HUDEP-2 (cell line): ENCODE measurements around the gene DMBT1.

Experiments
- DNase-seq, 76 experiments: peaks; one replicate each; lab custom pipeline; 2025; ENCODE audit not compliant: unreplicated experiment in 76 of 76; lab: John Stamatoyannopoulos, UW

DMBT1 gene

DNA sequence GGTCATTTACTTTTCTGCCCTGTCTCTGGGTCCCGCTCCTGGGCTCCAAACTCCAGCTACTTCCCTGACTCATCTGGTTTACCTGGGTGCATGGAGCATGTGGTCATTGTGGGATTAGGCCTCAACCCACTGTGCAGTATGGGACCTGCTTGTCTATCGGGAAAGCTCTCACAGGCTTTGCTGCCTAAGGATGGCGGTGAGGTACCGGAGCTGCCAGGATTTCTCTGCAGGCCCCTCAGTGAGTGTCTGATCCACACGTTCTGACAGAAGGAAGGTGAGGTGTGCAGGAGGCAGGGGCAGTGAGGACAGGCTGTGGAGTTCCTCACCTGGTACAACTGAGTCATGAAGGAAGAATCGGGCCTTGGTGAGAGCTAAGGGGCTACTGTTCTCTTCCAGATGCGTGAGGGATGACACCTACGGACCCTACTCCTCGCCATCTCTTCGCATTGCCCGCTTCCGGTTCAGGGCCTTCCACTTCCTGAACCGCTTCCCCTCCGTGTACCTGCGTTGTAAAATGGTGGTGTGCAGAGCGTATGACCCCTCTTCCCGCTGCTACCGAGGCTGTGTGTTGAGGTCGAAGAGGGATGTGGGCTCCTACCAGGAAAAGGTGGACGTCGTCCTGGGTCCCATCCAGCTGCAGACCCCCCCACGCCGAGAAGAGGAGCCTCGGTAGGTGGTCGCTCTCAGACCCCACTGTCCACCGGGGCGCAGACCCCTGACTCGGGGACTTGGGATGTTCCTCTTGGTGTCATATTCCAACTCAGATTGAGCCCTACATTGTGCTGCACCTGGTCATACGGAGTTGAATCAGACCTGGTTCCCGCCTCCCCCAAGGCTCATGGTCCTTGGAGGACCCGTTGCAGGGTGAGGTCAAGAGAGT lies 82.4 kb downstream of the DMBT1 start:
- no peak for DNase-seq

- no peak for DNase-seq
Measured at GRCh38 chr10:122643931-122644534, 83.5 kb downstream of the DMBT1 start.

DNA sequence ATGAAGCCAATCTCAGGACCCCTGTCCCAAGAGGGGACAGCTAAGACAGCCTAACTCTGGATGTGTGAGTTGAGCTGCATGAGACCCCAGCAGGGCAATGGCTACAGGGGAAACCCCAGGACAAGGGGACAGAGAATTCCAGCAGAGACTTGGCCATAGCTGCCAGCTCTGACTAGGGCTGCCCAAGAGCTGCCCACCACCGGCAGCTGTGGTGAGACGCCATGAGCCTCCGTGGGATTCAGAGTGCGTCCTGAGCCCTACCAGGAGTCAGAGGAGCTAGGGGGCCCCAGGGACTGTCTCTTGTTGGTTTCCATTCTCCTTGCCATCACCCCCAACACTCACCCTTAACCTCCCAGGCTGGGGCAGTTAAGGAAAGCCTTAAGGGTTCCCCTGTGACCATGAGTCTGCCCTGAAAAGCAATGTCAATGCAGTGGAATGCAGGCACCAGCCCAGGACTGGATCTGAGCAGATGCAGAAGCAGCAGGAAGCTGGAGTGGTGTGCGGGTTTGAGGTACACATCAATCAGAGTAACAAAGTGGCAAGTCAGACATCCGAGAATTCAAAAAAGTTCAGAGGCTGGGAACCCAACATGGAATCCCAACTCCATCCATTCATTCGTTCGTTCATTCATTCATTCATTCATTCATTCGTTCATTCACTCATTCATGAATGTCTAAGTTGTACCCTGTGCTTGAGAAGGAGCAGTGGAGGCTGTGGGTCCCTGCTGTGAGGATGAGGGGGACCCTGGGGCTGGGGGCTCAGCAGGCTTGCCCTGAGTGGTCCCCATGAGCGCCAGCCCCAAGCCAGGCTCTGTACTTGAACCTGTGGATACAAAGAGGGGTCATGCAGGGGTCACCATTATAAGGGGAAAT lies 86.2 kb downstream of the DMBT1 start:
- no peak for DNase-seq

DNA sequence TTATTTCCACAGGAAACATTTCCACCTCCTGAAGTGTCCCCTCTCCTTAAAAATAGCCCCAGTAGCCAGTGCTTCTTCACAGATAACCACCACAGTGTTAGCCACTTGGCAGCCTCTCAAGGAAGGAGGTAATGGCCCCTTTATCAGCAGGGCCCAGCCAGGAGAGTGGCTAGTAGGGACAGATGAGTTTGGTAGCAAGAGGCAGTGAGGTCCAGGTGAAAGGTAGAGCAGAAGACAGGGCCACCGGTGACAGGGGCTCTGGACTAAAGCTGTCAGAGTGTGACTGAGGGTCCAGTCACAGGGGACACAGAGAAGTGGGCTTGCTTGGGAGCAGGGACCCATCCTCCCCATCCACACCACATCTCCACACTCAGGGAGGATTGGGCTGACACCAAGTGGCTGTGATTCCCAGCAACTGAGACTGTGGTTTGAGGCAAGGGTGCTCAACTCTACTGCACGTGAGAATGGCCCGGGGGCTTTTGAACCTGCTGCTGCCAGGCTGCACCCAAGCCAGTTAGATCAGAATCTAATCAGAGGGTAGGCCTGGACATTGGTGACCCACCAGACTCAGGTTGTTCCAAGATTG lies 86.9 kb downstream of the DMBT1 start:
- peak in 6 of 76 experiments; percentile 2 to 41 (median 15) for DNase-seq

- peak in 38 of 76 experiments; percentile 2 to 67 (median 19) for DNase-seq
Measured at GRCh38 chr10:122648599-122649428, 88.3 kb downstream of the DMBT1 start.

- no peak for DNase-seq
Measured at GRCh38 chr10:122649903-122650302, 89.3 kb downstream of the DMBT1 start.

GRCh38 chr10:122650331-122650730 lies 89.8 kb downstream of the DMBT1 start:
- DNase-seq: no peak

- no peak for DNase-seq
Measured at GRCh38 chr10:122655524-122656307, 95.2 kb downstream of the DMBT1 start.

DNA sequence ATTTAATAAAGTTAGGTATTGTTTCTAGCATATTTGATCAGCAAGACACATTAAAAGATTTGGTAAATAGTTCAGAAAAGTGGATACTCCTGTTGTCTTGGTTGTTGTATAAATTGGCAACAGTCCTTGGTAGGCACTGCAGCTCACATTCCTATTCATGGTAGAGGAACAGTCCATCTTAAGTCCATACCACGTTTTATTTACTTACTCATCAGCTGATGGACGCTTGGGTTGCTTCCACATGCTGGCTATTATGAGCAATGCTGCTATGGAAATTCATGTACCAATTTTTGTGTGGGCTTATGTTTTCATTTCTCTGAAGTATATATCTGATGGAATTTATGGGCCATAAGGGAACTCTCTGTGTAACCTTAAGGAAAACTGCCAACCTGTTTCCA lies 95.8 kb downstream of the DMBT1 start:
- DNase-seq: no peak

- no peak for DNase-seq
Measured at GRCh38 chr10:122656741-122657140, 96.2 kb downstream of the DMBT1 start.

- DNase-seq: no peak
Measured at GRCh38 chr10:122657255-122657654, 96.7 kb downstream of the DMBT1 start.

- DNase-seq: no peak
Measured at GRCh38 chr10:122657729-122658128, 97.2 kb downstream of the DMBT1 start.

- no peak for DNase-seq
Measured at GRCh38 chr10:122658356-122659049, 97.9 kb downstream of the DMBT1 start.

- DNase-seq: no peak
Measured at GRCh38 chr10:122659126-122659525, 98.6 kb downstream of the DMBT1 start.

DNA sequence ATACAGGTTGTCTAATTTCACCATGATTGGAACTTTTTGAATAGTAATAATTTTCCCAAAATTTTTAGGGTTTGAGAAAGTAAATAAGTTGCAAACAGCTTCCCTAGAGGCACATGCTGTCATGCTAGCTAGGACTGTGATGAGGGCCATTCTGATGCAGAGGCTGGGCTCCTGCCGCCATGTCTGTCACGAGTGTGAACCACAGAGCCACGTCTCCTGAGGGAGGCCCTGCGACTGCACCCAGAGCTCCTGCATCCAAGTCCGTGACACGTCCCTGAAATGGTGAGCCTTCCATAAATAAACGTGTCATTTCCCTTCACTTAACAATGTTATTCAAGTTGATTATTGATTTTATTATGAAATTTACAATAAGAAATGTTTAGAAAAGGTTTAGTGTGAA lies 99.1 kb downstream of the DMBT1 start:
- no peak for DNase-seq

- DNase-seq: no peak
Measured at GRCh38 chr10:122660696-122661095, 100.1 kb downstream of the DMBT1 start.

DNA sequence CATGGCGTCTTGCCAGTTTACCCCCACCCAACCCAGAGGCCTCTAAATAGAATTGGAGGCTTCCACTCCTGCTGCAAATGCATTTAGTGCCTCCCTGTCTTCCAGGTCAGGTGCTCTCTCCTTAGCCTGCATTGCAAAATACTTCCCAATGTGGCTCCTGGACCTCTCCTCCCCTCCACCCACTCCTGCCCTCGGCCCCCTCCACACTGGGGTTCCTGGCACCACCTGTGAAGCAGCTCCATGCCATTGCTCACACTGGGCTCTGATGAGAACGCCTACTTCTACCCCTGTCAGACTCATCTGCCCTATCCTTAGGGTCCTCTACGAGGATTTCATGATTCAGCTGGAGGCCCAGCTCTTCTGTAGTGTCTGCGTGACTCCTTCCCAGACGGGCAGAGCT lies 101.7 kb downstream of the DMBT1 start:
- no peak for DNase-seq

DNA sequence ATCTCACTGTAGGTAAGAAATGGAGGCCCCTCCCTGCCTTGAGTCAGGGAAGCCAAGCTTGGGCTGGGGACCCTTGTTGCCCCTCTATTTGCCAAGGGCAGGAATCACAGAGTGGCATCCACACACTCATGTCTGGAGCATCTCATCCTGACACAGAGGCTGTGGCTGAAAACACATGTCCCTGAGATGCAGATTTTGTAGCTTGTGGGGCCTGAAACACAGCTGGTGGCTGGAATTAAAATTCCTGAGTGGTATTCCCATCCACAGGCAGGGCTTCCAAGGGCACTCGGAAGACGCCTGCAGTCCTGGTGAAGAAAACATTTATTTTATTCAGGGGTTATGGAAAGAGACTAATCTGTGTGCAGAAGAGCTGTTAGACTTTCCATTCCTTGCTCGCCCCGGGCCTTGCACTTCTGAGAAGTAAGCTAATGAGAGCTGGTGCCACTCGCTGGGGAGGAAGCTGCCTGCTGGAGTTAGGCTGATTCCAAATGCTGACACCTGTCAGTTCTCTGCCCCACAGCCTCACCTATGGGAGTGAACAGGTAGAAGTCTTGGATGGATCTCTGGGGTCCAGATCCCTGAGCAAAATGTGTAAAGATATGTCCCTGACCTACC lies 103.1 kb downstream of the DMBT1 start:
- DNase-seq: no peak
